Heart right ventricle (tissue), 16 donors: ENCODE results near the gene ATP6V1G1. TPM values are rescaled to one million over a fixed set of nuclear protein-coding genes. Genes with fewer than 3 reads are reported as not detected.

ENCODE experiments used
- ATAC-seq, 8 donors: fragments of 200-7000 bp; cut with Tn5 transposase; one replicate each; pipeline ENCODE4 v1.9.1; 2020; ENCODE audit warnings: mild to moderate bottlenecking in 8 of 8, moderate library complexity in 8 of 8, moderate number of reproducible peaks in 1 of 8
- DNase-seq, 2 donors: peaks; one replicate each; pipeline ENCODE4 v3.0.0-alpha.2; 2020
- H3K27ac ChIP-seq, 10 donors: fragments of 200-600 bp; sonication (generic) in 2 of 10; one replicate each; pipeline versions ENCODE4 v1.5.0 to v1.8.0; 2020 to 2022; ENCODE audit warnings: mild to moderate bottlenecking in 3 of 10
- H3K27me3 ChIP-seq, 7 donors: fragments of 200-600 bp; one replicate each; pipeline ENCODE4 v1.8.0; 2021 to 2022; ENCODE audit warnings: mild to moderate bottlenecking in 2 of 7
- H3K36me3 ChIP-seq, 9 donors: fragments of 200-600 bp; sonication (generic) in 1 of 9; one replicate each; pipeline versions ENCODE4 v1.5.0 to v1.8.0; 2020 to 2022; ENCODE audit warnings: mild to moderate bottlenecking in 2 of 9
- H3K4me1 ChIP-seq, 9 donors: fragments of 200-600 bp; sonication (generic) in 1 of 9; one replicate each; pipeline versions ENCODE4 v1.5.0 to v1.8.0; 2020 to 2022; ENCODE audit warnings: mild to moderate bottlenecking in 4 of 9
- H3K4me3 ChIP-seq, 10 donors: fragments of 200-600 bp; sonication (generic) in 2 of 10; one replicate each; pipeline versions ENCODE4 v1.5.0 to v1.8.0; 2020 to 2022; ENCODE audit warnings: mild to moderate bottlenecking in 7 of 10, moderate library complexity in 2 of 10
- H3K9me3 ChIP-seq, 11 donors: fragments of 200-600 bp in 10 of 11; sonication (generic) in 2 of 11; one replicate each; pipeline versions ENCODE4 v1.5.0 to v1.8.0; 2013 to 2022; ENCODE audit warnings: mild to moderate bottlenecking in 2 of 11, control low read depth in 1 of 11, moderate library complexity in 1 of 11
- CTCF ChIP-seq, 9 donors: fragments of 200-600 bp; sonication (generic) in 2 of 9; IDR thresholded peaks; one replicate each; pipeline versions ENCODE4 v1.5.0 to v1.8.0; 2021 to 2022; ENCODE audit warnings: antibody characterized with exemption in 9 of 9, mild to moderate bottlenecking in 5 of 9, moderate library complexity in 1 of 9
- WGBS, 2 donors: extraction: QIAGEN DNeasy Blood & Tissue Kit; methylation state at CpG; one replicate each; pipeline ENCODE4 v1.1.7; 2013; ENCODE audit warnings: inconsistent platforms in 1 of 2; 5-methylcytosine and 5-hydroxymethylcytosine counted together
- intact Hi-C, 10 donors: fragments of 100-400 bp; cut with DNase I; formaldehyde crosslinking; loops; one replicate each; pipeline versions ENCODE4 v1.11.1 to v1.14.2; 2022
- polyA plus RNA-seq, 2 donors: library from polyadenylated mRNA; stranded (reverse); fragments of 200-250 nt; gene quantifications; one replicate each; pipeline ENCODE4 v1.2.3, GENCODE V29; 2013
- total RNA-seq, 10 donors: library from RNA; stranded (reverse); fragmentation: NEBNext Ultra II Directional in 3 of 10; extraction: Animal tissue kit (Norgen Biotek cat#: 25700) in 3 of 10; gene quantifications; one replicate each; pipeline versions ENCODE4 v1.2.1 to v1.2.4, GENCODE V29; 2021 to 2023
- donor health status: Arrhythmogenic right ventricular cardiomyopathy.
- donor health status: ischemic (EF 13 %, LVEDD 7.1; RV severe dilation, severe dysfunction).
- donor health status: healthy with polysubstance abuse.
- donor health status: DM: no; HTN: yes; CAD: no.
- donor health status: DM: no; HTN: no; CAD: no.
- donor health status: ischemic (EF 25% LVEDD 6.9; RV normal size, moderate dysfunction).
- donor health status: ischemic (EF 25% LVEDD 5.7; RV mildly dilated, moderate dysfunction).
- donor health status: healthy.
- donor health status: DM: yes; HTN: yes; CAD: no.
- donor health status: Ischemic cardiomyopathy.
- donor health status: ischemic (EF 35%, LVEDD 5.7; RV mildly dilated, moderate dysfunction).
- donor health status: nonischemic (EF 11% LVEDD 7.7; RV severe dilation, severe dysfunction).
- donor health status: DM: yes; HTN: yes; CAD: no.
- donor health status: PGD.
- donor health status: ischemic (EF 29% LVEDD 5.4; RV normal size, mild dysfunction).
- donor health status: nonischemic (EF 23%, LVEDD 6.1; RV moderate dilation, normal function).

Gene ATP6V1G1
- total and polyA plus RNA-seq, 12 donors: 53.1 to 115 (median 64.7) TPM

- ATAC-seq (peak; percentile 23 to 58 (median 48)), DNase-seq (peak; percentile 42 to 62)
- Histone ChIP-seq H3K27ac (peak overlapping the region in 4 of 10 donors; percentile 12 to 81 (median 51)), H3K36me3 (peaks cover 0 to 9% (median 0%) of the 10 kb centered on the region in 9 donors), H3K4me3 (no peak overlapping the region), H3K9me3 (no peaks in the 10 kb centered on the region), H3K4me1 (peaks cover 0 to 53% (median 12%) of the 10 kb centered on the region in 9 donors), H3K27me3 (no peaks in the 10 kb centered on the region)
- no peak for TF ChIP-seq CTCF (IDR thresholded peaks at IDR 0.05)
- intact Hi-C loops: no loop called here
- 51 to 55% methylated on average over 4 of the region's 4 CpGs for WGBS, 2 donors
These were observed 29.3 kb downstream of the ATP6V1G1 start for GRCh38 chr9:114616684-114617520.

- Histone ChIP-seq H3K27ac (peak overlapping the region in 5 of 10 donors; percentile 4 to 81 (median 33)), H3K27me3 (no peaks in the 10 kb centered on the region), H3K4me1 (peaks cover 0 to 47% (median 0%) of the 10 kb centered on the region in 9 donors), H3K9me3 (no peaks in the 10 kb centered on the region), H3K36me3 (peaks cover 0 to 10% (median 0%) of the 10 kb centered on the region in 9 donors), H3K4me3 (peak overlapping the region in 5 of 10 donors; percentile 7 to 41 (median 40))
- ATAC-seq: peak in 1 of 8 donors; percentile 41
- WGBS, 2 donors: 75 to 89% methylated on average over 13 of the region's 13 CpGs
- no peak for TF ChIP-seq CTCF (IDR thresholded peaks at IDR 0.05)
- intact Hi-C loops: no loop called here
- no peak for DNase-seq
These were observed 31.7 kb downstream of the ATP6V1G1 start for GRCh38 chr9:114619191-114619761.

GRCh38 chr9:114621561-114621960 lies 34.0 kb downstream of the ATP6V1G1 start:
- Histone ChIP-seq H3K27ac (no peak overlapping the region), H3K4me1 (peaks cover 0 to 40% (median 0%) of the 10 kb centered on the region in 9 donors), H3K9me3 (no peaks in the 10 kb centered on the region), H3K36me3 (peaks cover 0 to 12% (median 0%) of the 10 kb centered on the region in 9 donors), H3K4me3 (no peak overlapping the region), H3K27me3 (no peaks in the 10 kb centered on the region)
- intact Hi-C loops: no loop called here
- no peak for DNase-seq
- 90 to 92% methylated on average over 7 of the region's 7 CpGs for WGBS, 2 donors
- no peak for ATAC-seq
- TF ChIP-seq CTCF (IDR thresholded peaks at IDR 0.05): no peak

- no peak for TF ChIP-seq CTCF (IDR thresholded peaks at IDR 0.05)
- WGBS, 2 donors: 64 to 65% methylated on average over 2 of the region's 2 CpGs
These were observed 34.5 kb downstream of the ATP6V1G1 start for GRCh38 chr9:114621975-114622609.

More at GRCh38 chr9:114621975-114622609, 34.5 kb downstream of the ATP6V1G1 start:
- H3K4me1 ChIP-seq: peaks cover 0 to 35% (median 0%) of the 10 kb centered on the region in 9 donors
- no peak overlapping the region for H3K4me3 ChIP-seq
- ATAC-seq (peak in 7 of 8 donors; percentile 52 to 93 (median 69)), DNase-seq (peak in 1 of 2 donors; percentile 23)
- no peak overlapping the region for H3K27ac ChIP-seq
- intact Hi-C loops: no loop called here
- H3K36me3 ChIP-seq: peaks cover 0 to 17% (median 0%) of the 10 kb centered on the region in 9 donors
- no peaks in the 10 kb centered on the region for H3K27me3 ChIP-seq
- no peaks in the 10 kb centered on the region for H3K9me3 ChIP-seq
